Osteocyte (in vitro differentiated cells): Measurements from ENCODE around the gene SEM1. TPM values are rescaled to one million over a fixed set of nuclear protein-coding genes. Genes with fewer than 3 reads are reported as not detected.

ENCODE experiments used
- DNase-seq: peaks from one replicate; pipeline ENCODE4 v3.0.0; 2021; ENCODE audit warnings: mixed read lengths; ENCODE audit not compliant: unreplicated experiment; ENCODE audit errors: extremely low spot score
- H3K27ac Mint-ChIP-seq: one replicate; pipeline ENCODE4 v1.8.0; 2021; ENCODE audit warnings: mild to moderate bottlenecking, mixed read lengths; ENCODE audit not compliant: unreplicated experiment
- H3K27me3 Mint-ChIP-seq: one replicate; pipeline ENCODE4 v1.8.0; 2021; ENCODE audit warnings: mixed read lengths; ENCODE audit not compliant: unreplicated experiment
- H3K36me3 Mint-ChIP-seq: one replicate; pipeline ENCODE4 v1.8.0; 2021; ENCODE audit warnings: mixed read lengths; ENCODE audit not compliant: unreplicated experiment
- H3K4me1 Mint-ChIP-seq: one replicate; pipeline ENCODE4 v1.8.0; 2021; ENCODE audit warnings: mixed read lengths; ENCODE audit not compliant: unreplicated experiment
- H3K4me3 Mint-ChIP-seq: one replicate; pipeline ENCODE4 v1.8.0; 2021; ENCODE audit warnings: mild to moderate bottlenecking, moderate library complexity, mixed read lengths; ENCODE audit not compliant: unreplicated experiment
- H3K9me3 Mint-ChIP-seq: one replicate; pipeline ENCODE4 v1.8.0; 2021; ENCODE audit warnings: mixed read lengths; ENCODE audit not compliant: unreplicated experiment
- CTCF ChIP-seq: fragments of 200-600 bp; sonication (generic); IDR thresholded peaks from 2 replicates; pipeline ENCODE4 v1.5.0; 2021; ENCODE audit warnings: antibody characterized with exemption, mild to moderate bottlenecking, moderate library complexity
- total RNA-seq: library from RNA; stranded (reverse); gene quantifications from 2 replicates; pipeline ENCODE4 v1.2.1, GENCODE V29; 2021

Gene SEM1
- total RNA-seq, 1 donor from 2014 or later: 46.5 TPM

DNA sequence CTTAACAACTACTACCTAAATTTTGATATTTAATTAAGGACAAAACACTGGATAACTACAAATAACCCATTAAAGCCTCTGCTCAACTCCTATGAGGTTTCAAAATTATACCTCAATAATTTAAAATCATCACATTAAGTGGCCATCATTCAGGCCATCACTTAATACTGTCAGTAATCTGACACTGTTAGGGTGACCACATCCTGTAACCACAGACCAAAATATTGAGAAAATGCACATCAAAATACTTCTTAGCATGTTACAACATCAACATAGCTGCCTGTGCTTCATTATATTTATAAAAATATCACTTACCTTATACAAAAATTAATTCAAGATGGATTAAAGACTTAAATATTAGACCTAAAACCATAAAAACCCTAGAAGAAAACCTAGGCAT, 23.3 kb downstream of the SEM1 start:
- H3K27me3 Mint-ChIP-seq: no peaks in the 10 kb centered on the region
- TF ChIP-seq CTCF: no peak
- peaks cover 13% of the 10 kb centered on the region for H3K4me1 Mint-ChIP-seq
- no peak overlapping the region for H3K4me3 Mint-ChIP-seq
- H3K27ac Mint-ChIP-seq: no peak overlapping the region
- peaks cover 14% of the 10 kb centered on the region for H3K9me3 Mint-ChIP-seq
- no peak for DNase-seq
- peaks cover 41% of the 10 kb centered on the region for H3K36me3 Mint-ChIP-seq

- Mint-ChIP-seq H3K4me3 (no peak overlapping the region), H3K27me3 (no peaks in the 10 kb centered on the region), H3K4me1 (peaks cover 13% of the 10 kb centered on the region), H3K9me3 (peaks cover 17% of the 10 kb centered on the region), H3K36me3 (peaks cover 45% of the 10 kb centered on the region), H3K27ac (no peak overlapping the region)
- no peak for DNase-seq
- TF ChIP-seq CTCF: no peak
Observed at GRCh38 chr7:96685755-96686154, 23.9 kb downstream of the SEM1 start.

DNA sequence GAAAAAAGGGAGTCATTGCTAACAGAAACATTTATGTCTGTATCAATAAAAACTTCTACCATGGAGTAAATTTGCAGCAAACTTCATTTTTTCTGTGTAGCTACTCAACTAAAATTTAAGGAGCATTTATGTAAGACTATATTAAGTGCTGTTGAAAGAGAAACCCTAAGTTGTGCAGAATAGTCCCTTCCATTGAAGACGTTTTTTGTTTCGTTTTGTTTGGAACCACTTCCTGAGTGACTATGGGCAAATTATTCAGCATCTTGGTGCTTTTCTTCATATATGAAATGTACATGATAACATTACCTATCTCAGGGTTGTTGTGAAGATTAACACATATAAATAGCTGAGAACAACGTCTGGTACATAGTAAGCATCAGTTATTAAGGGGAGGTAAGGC, 24.3 kb downstream of the SEM1 start:
- Mint-ChIP-seq H3K9me3 (peaks cover 17% of the 10 kb centered on the region), H3K4me3 (no peak overlapping the region), H3K4me1 (peaks cover 12% of the 10 kb centered on the region), H3K36me3 (peaks cover 46% of the 10 kb centered on the region), H3K27ac (no peak overlapping the region), H3K27me3 (no peaks in the 10 kb centered on the region)
- DNase-seq: no peak
- TF ChIP-seq CTCF: no peak

GRCh38 chr7:96679886-96680285, 29.8 kb downstream of the SEM1 start:
- Mint-ChIP-seq H3K4me1 (no peaks in the 10 kb centered on the region), H3K4me3 (no peak overlapping the region), H3K27me3 (no peaks in the 10 kb centered on the region), H3K9me3 (peaks cover 17% of the 10 kb centered on the region), H3K36me3 (peaks cover 27% of the 10 kb centered on the region), H3K27ac (no peak overlapping the region)
- TF ChIP-seq CTCF: no peak
- no peak for DNase-seq

DNA sequence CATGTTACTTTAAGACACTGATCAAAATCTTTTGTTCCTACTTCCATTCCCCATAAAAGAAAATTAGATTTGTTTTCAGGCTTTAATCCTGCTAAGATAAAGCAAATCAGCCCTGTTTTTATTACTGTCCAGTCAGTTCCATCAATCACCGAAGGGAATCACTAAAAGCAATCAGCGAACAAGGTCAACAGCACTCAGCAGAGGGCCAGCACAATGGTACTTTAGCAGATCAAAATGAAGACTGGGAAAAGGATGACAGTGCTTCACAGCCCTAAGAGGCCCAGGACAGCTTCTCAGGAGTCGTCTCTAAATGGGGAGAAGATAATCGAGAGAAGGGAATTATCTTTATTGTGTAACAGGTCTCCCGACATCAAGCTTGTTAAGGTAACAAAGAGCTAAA, 32.7 kb downstream of the SEM1 start:
- Mint-ChIP-seq H3K4me1 (no peaks in the 10 kb centered on the region), H3K27me3 (no peaks in the 10 kb centered on the region), H3K9me3 (peaks cover 6% of the 10 kb centered on the region), H3K4me3 (no peak overlapping the region), H3K27ac (no peak overlapping the region), H3K36me3 (peaks cover 11% of the 10 kb centered on the region)
- no peak for DNase-seq
- no peak for TF ChIP-seq CTCF
